Activated CD8-positive, alpha-beta T cell treated with anti-CD3 and anti-CD28 coated beads for 36 hours (primary cell): Measurements from ENCODE around the gene FYN. TPM values are rescaled to one million over a fixed set of nuclear protein-coding genes. Genes with fewer than 3 reads are reported as not detected.
A peak's percentile ranks its signal among the peaks of the same experiment; 100 is the strongest.

ENCODE experiments used
- ATAC-seq: fragments of 200-7000 bp; cut with Tn5 transposase; one replicate; pipeline ENCODE4 v1.10.0; 2021; ENCODE audit warnings: mild to moderate bottlenecking, moderate library complexity
- CTCF ChIA-PET: fragments of 350-600 bp; sonication (Branson Sonifier 250); formaldehyde crosslinking; loops from one replicate; lab custom pipeline; 2021; ENCODE audit warnings: antibody characterized with exemption; lab: Charles Lee
- POLR2A ChIA-PET: fragments of 350-600 bp; sonication (Branson Sonifier 250); formaldehyde crosslinking; loops from one replicate; lab custom pipeline; 2021; ENCODE audit warnings: antibody characterized with exemption; lab: Charles Lee
- DNase-seq: peaks from one replicate; pipeline ENCODE4 v3.0.0-alpha.2; 2020
- H3K27ac Mint-ChIP-seq: one replicate; pipeline ENCODE4 v1.8.0; 2021; ENCODE audit warnings: mild to moderate bottlenecking, mixed read lengths
- H3K27me3 Mint-ChIP-seq: one replicate; pipeline ENCODE4 v1.8.0; 2021; ENCODE audit warnings: mixed read lengths
- H3K36me3 Mint-ChIP-seq: one replicate; pipeline ENCODE4 v1.8.0; 2021; ENCODE audit warnings: low read depth, mixed read lengths
- H3K4me1 Mint-ChIP-seq: one replicate; pipeline ENCODE4 v1.8.0; 2021; ENCODE audit warnings: low read depth, mixed read lengths
- H3K4me3 Mint-ChIP-seq: one replicate; pipeline ENCODE4 v1.8.0; 2021; ENCODE audit warnings: mild to moderate bottlenecking, moderate library complexity, mixed read lengths
- H3K9me3 Mint-ChIP-seq: one replicate; pipeline ENCODE4 v1.8.0; 2021; ENCODE audit warnings: mixed read lengths
- intact Hi-C: fragments of 100-400 bp; cut with micrococcal nuclease; formaldehyde crosslinking; loops from one replicate; pipeline ENCODE4 v1.10.0; 2022
- total RNA-seq, 2 experiments: library from RNA; stranded (reverse); gene quantifications; one replicate each; pipeline ENCODE4 v1.2.3, GENCODE V29; 2021
- TF ChIP-seq, protein P1 (sequence below): fragments of 200-600 bp; IDR thresholded peaks from one replicate; pipeline ENCODE4 v1.8.0; 2022; ENCODE audit warnings: antibody characterized with exemption, mild to moderate bottlenecking

FYN gene
- total RNA-seq, 2 experiments from 2014 or later = 384 to 386 TPM

DNA sequence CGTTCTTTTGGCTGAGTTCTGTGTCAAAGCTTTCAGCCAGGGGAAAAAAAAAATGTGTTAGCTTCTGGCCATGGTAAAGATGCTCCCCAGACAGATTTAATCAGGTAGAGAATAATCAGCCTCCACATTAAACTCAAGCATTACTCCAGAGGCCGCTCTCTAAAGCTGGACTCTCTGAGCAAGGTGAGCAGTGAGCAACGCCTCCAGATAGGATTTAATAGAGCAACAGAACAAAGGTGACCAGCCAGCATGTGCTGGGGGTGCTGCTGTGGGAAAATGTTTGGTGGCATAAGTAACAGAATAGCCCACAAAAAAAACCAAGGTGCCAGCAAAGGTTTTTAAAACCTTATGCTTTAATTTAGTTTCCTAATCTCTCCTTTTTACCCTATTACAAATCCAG lies 164.1 kb downstream of the FYN start:
- TF ChIP-seq, protein P1, sequence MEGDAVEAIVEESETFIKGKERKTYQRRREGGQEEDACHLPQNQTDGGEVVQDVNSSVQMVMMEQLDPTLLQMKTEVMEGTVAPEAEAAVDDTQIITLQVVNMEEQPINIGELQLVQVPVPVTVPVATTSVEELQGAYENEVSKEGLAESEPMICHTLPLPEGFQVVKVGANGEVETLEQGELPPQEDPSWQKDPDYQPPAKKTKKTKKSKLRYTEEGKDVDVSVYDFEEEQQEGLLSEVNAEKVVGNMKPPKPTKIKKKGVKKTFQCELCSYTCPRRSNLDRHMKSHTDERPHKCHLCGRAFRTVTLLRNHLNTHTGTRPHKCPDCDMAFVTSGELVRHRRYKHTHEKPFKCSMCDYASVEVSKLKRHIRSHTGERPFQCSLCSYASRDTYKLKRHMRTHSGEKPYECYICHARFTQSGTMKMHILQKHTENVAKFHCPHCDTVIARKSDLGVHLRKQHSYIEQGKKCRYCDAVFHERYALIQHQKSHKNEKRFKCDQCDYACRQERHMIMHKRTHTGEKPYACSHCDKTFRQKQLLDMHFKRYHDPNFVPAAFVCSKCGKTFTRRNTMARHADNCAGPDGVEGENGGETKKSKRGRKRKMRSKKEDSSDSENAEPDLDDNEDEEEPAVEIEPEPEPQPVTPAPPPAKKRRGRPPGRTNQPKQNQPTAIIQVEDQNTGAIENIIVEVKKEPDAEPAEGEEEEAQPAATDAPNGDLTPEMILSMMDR = no peak

DNA sequence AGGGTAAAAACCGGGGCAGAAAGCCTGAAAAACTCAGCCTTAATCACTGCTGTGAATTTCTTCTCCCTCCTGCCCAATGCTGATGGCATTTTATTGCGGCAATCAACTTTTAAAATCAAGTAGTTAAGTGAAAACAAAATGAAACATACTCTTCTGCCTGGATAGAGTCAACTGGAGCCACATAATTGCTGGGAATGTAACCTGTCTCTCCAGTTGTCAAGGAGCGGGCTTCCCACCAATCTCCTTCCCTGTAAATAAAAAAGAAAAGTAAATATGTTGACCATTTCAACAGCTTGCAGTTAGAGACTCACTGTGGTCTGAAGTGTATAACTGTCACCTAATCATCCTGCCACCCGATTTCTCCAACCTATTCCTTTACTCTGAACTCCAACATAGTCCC lies 165.5 kb downstream of the FYN start:
- Mint-ChIP-seq H3K27ac (peak overlapping the region; percentile 61), H3K4me1 (peaks cover 45% of the 10 kb centered on the region), H3K36me3 (peaks cover 79% of the 10 kb centered on the region), H3K9me3 (no peaks in the 10 kb centered on the region), H3K27me3 (no peaks in the 10 kb centered on the region), H3K4me3 (no peak overlapping the region)
- intact Hi-C loops = no loop called here
- no peak for ATAC-seq
- CTCF ChIA-PET = interaction anchor here (1.2 to 5.8 kb wide), 4 partner anchors 60 to 334 kb away, joined by 3 to 64 read pairs (median 4); no protein-coding TSS in a partner anchor
- TF ChIP-seq, protein P1 = no peak
- POLR2A ChIA-PET = no interaction called here
- DNase-seq = no peak

More for the DNA sequence above, 164.1 kb downstream of the FYN start:
- intact Hi-C loops = no loop called here
- Mint-ChIP-seq H3K4me3 (no peak overlapping the region), H3K9me3 (no peaks in the 10 kb centered on the region), H3K27ac (peak overlapping the region; percentile 92), H3K27me3 (no peaks in the 10 kb centered on the region), H3K36me3 (peaks cover 80% of the 10 kb centered on the region), H3K4me1 (peaks cover 57% of the 10 kb centered on the region)
- CTCF ChIA-PET = interaction anchor here (0.9 to 5.8 kb wide), 21 partner anchors 10 to 333 kb away, joined by 3 to 64 read pairs (median 5); no protein-coding TSS in a partner anchor
- POLR2A ChIA-PET = interaction anchor here (0.6 to 1.2 kb wide), 3 partner anchors 52 to 405 kb away, joined by 3 read pairs; no protein-coding TSS in a partner anchor
- DNase-seq (no peak), ATAC-seq (no peak)

DNA sequence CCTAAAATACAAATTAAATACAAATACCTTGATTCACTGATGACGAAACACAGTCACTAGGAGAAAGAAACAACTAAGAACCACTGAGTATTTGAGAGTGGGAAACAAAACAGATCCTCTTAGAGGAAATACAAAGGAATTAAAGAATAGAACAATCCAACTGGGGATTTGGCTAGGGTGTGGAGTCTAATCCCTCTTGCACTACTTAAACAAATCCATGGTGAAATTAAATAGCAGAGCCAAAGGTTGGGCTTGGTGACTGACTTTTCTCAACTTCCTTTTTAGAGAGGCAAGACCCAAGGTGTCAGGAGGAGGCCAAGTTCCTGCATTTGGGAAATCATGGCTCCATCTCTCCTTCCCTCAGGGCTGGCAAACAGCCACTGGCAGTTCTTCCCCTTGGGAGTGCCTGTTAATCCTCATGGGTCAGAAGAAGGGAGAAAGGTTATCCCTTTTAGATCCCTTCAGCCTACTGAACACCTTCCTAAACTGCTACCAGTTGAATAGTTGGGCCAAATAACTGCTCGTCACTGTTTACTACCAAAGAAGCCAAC lies 166.3 kb downstream of the FYN start:
- Mint-ChIP-seq H3K4me1 (peaks cover 37% of the 10 kb centered on the region), H3K9me3 (no peaks in the 10 kb centered on the region), H3K4me3 (no peak overlapping the region), H3K27me3 (no peaks in the 10 kb centered on the region), H3K27ac (peak overlapping the region; percentile 63), H3K36me3 (peaks cover 78% of the 10 kb centered on the region)
- TF ChIP-seq, protein P1 = no peak
- DNase-seq = no peak
- ATAC-seq = no peak
- intact Hi-C loops = no loop called here
- ChIA-PET POLR2A (no interaction called here), CTCF (interaction anchor here (5.8 kb wide), 1 partner anchor 335 kb away, joined by 64 read pairs; no protein-coding TSS in a partner anchor)

DNA sequence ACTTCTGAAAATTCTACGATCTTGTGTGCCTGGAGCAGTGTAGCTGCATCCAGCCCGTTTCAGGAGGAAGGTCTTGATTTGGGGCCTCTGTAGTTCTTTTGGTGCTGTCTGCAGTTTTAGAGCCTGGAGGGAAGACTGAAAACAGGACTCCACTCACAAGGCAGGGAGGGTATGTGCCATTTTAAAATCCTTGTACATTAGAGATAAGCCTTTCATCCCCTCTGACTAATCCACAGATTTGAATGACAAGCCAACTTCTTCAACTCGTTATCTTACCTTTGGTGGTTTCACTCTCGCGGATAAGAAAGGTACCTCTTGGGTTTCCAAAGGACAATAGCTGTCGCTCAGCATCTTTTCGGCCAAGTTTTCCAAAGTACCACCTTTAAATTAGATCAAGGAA lies 169.5 kb downstream of the FYN start:
- POLR2A ChIA-PET = interaction anchor here (0.8 kb wide), 1 partner anchor 100 kb away, joined by 3 read pairs; no protein-coding TSS in a partner anchor
- Mint-ChIP-seq H3K4me1 (peaks cover 29% of the 10 kb centered on the region), H3K27ac (peak overlapping the region; percentile 32), H3K9me3 (no peaks in the 10 kb centered on the region), H3K36me3 (peaks cover 74% of the 10 kb centered on the region), H3K27me3 (no peaks in the 10 kb centered on the region), H3K4me3 (no peak overlapping the region)
- DNase-seq = no peak
- intact Hi-C loops = no loop called here
- CTCF ChIA-PET = interaction anchor here (0.7 to 2.2 kb wide), 3 partner anchors 14 to 340 kb away, joined by 3 to 9 read pairs (median 4); no protein-coding TSS in a partner anchor
- TF ChIP-seq, protein P1 = no peak
- ATAC-seq = no peak

DNA sequence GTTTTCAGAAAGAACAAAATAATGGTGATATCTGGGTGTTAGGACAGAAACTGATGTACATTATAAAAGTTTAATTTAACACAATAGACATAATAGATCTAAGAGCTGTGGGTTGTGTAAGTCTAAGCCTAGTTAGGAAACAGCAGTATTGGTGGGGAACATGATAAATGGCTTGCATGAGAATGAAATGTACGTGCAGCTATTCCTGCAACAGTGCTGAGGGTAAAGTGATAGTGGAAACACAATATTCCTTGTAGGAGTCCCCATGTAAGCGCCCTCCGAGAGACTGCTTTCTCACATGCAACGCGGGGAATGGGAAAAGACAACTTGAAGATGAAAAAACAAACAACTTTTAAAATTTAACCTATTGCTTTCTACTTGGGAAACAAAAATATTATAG lies 171.0 kb downstream of the FYN start:
- intact Hi-C loops = no loop called here
- no peaks in the 10 kb centered on the region for H3K9me3 Mint-ChIP-seq
- CTCF ChIA-PET = interaction anchor here (1.0 to 2.2 kb wide), 3 partner anchors 12 to 341 kb away, joined by 3 to 9 read pairs (median 4); no protein-coding TSS in a partner anchor
- TF ChIP-seq, protein P1 = no peak
- H3K4me3 Mint-ChIP-seq = no peak overlapping the region
- no peak overlapping the region for H3K27ac Mint-ChIP-seq
- peaks cover 68% of the 10 kb centered on the region for H3K36me3 Mint-ChIP-seq
- peaks cover 22% of the 10 kb centered on the region for H3K4me1 Mint-ChIP-seq
- POLR2A ChIA-PET = interaction anchor here (1.7 kb wide), 1 partner anchor 9 kb away, joined by 6 read pairs; no protein-coding TSS in a partner anchor
- no peak for DNase-seq
- H3K27me3 Mint-ChIP-seq = no peaks in the 10 kb centered on the region
- no peak for ATAC-seq
